Smooth muscle cell (in vitro differentiated cells): ENCODE results near the gene SKI. TPM values are rescaled to one million over a fixed set of nuclear protein-coding genes. Genes with fewer than 3 reads are reported as not detected.

Experiments used
- DNase-seq: peaks from one replicate; lab custom pipeline; 2025; ENCODE audit not compliant: unreplicated experiment; lab: John Stamatoyannopoulos, UW
- H2AFZ ChIP-seq: fragments of 200-600 bp; sonication (generic); 2 replicates; pipeline ENCODE4 v1.6.0; 2016; ENCODE audit warnings: antibody characterized with exemption, low read depth, mild to moderate bottlenecking
- H3F3A ChIP-seq: fragments of 200-600 bp; sonication (generic); 2 replicates; pipeline ENCODE4 v1.6.0; 2017; ENCODE audit warnings: antibody characterized with exemption, low read depth
- H3K27ac ChIP-seq: fragments of 200-600 bp; sonication (generic); 2 replicates; pipeline ENCODE4 v1.5.1; 2016; ENCODE audit warnings: low read depth, mild to moderate bottlenecking
- H3K27me3 ChIP-seq: fragments of 200-600 bp; sonication (generic); 2 replicates; pipeline ENCODE4 v1.6.1; 2016; ENCODE audit warnings: low read depth, mild to moderate bottlenecking
- H3K36me3 ChIP-seq: fragments of 200-600 bp; sonication (generic); 2 replicates; pipeline ENCODE4 v1.5.1; 2016; ENCODE audit warnings: low read depth
- H3K4me1 ChIP-seq: fragments of 200-600 bp; sonication (generic); 2 replicates; pipeline ENCODE4 v1.5.1; 2016; ENCODE audit warnings: low read depth
- H3K4me2 ChIP-seq: fragments of 200-600 bp; sonication (generic); 2 replicates; pipeline ENCODE4 v1.6.0; 2016; ENCODE audit warnings: mild to moderate bottlenecking
- H3K4me3 ChIP-seq: fragments of 200-600 bp; sonication (generic); 2 replicates; pipeline ENCODE4 v1.5.1; 2016; ENCODE audit warnings: mild to moderate bottlenecking
- H3K79me2 ChIP-seq: fragments of 200-600 bp; sonication (generic); 2 replicates; pipeline ENCODE4 v1.6.0; 2016; ENCODE audit warnings: low read depth, mild to moderate bottlenecking
- H3K9ac ChIP-seq: fragments of 200-600 bp; sonication (generic); 2 replicates; pipeline ENCODE4 v1.6.0; 2016; ENCODE audit warnings: low read depth
- H3K9me3 ChIP-seq: fragments of 200-600 bp; sonication (generic); replicated peaks from 2 replicates; pipeline ENCODE4 v1.5.1; 2016; ENCODE audit warnings: low read depth
- H4K20me1 ChIP-seq: fragments of 200-600 bp; sonication (generic); 2 replicates; pipeline ENCODE4 v1.6.0; 2016; ENCODE audit warnings: low read depth
- WGBS: methylation state at CpG from one replicate; pipeline ENCODE4 v1.1.7; 2016; ENCODE audit warnings: low lambda C conversion rate; 5-methylcytosine and 5-hydroxymethylcytosine counted together
- polyA plus RNA-seq: library from polyadenylated mRNA; unstranded; fragments of >200 nt; fragmentation: Nextera tagmentation; extraction: Ambion mirVana; gene quantifications from 2 replicates; pipeline ENCODE4 v1.2.1, GENCODE V29; 2016
- total RNA-seq: library from RNA; depleted of rRNA; stranded (reverse); fragments of >200 nt; gene quantifications from 2 replicates; pipeline ENCODE4 v1.2.3, GENCODE V29; 2014
- TF ChIP-seq, protein P1 (sequence below): fragments of 200-600 bp; sonication (generic); IDR thresholded peaks from 2 replicates; pipeline ENCODE4 v1.5.1; 2017; ENCODE audit warnings: borderline replicate concordance, mild to moderate bottlenecking, antibody characterized with exemption; ENCODE audit not compliant: insufficient read depth, poor library complexity, severe bottlenecking

SKI gene
- total and polyA plus RNA-seq, 2 experiments from 2014 or later: 4.2 to 19.6 TPM

DNA sequence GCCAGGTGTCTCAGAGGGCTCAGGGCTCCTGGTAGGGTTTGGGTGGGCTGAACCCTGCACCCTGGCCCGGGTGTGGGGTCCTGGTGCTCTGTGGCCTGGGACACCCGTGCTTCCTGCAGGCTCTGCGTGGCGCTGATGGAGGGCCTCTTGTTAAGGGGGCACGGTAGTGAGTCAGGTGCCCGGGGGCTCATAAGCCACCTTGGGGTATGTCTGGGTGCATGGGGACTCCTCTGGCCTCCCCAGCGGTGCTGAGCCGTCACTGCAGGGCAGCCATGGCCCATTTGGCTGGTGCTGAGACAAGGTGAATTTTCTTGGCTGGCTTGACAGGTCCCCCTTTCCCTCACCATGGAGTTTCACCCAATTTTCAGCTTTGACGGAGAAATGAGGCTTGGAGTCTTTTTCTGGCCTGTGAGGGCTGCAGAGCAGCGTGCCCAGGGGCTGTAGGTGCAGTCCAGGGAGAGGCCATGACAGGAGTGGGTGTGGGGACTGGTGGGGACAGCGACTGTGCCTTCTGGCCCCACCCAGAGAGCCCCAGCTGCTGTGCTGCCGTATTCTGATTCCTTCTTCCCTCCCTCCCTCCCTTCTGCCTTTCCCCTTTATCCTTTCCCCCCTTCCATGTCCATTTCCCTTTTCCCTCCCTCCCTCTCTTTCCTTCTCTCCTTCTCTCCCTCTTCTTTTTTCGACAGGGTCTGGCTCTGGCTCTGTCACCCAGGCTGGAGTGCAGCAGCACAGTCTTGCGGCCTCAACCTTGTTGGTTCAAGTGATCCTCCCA is 40.4 kb downstream of the SKI start:
- Histone ChIP-seq H3F3A (no peaks in the 10 kb centered on the region), H3K36me3 (no peaks in the 10 kb centered on the region), H3K9me3 (no peaks in the 10 kb centered on the region), H3K27me3 (no peaks in the 10 kb centered on the region), H3K27ac (no peak overlapping the region), H4K20me1 (peaks cover 100% of the 10 kb centered on the region), H3K4me2 (no peak overlapping the region), H3K79me2 (peaks cover 99% of the 10 kb centered on the region), H3K4me1 (peaks cover 32% of the 10 kb centered on the region), H3K9ac (no peak overlapping the region), H3K4me3 (no peak overlapping the region), H2AFZ (no peak overlapping the region)
- 96% methylated on average over 13 of the region's 14 CpGs for WGBS
- DNase-seq: no peak
- TF ChIP-seq, protein P1, sequence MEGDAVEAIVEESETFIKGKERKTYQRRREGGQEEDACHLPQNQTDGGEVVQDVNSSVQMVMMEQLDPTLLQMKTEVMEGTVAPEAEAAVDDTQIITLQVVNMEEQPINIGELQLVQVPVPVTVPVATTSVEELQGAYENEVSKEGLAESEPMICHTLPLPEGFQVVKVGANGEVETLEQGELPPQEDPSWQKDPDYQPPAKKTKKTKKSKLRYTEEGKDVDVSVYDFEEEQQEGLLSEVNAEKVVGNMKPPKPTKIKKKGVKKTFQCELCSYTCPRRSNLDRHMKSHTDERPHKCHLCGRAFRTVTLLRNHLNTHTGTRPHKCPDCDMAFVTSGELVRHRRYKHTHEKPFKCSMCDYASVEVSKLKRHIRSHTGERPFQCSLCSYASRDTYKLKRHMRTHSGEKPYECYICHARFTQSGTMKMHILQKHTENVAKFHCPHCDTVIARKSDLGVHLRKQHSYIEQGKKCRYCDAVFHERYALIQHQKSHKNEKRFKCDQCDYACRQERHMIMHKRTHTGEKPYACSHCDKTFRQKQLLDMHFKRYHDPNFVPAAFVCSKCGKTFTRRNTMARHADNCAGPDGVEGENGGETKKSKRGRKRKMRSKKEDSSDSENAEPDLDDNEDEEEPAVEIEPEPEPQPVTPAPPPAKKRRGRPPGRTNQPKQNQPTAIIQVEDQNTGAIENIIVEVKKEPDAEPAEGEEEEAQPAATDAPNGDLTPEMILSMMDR: no peak

DNA sequence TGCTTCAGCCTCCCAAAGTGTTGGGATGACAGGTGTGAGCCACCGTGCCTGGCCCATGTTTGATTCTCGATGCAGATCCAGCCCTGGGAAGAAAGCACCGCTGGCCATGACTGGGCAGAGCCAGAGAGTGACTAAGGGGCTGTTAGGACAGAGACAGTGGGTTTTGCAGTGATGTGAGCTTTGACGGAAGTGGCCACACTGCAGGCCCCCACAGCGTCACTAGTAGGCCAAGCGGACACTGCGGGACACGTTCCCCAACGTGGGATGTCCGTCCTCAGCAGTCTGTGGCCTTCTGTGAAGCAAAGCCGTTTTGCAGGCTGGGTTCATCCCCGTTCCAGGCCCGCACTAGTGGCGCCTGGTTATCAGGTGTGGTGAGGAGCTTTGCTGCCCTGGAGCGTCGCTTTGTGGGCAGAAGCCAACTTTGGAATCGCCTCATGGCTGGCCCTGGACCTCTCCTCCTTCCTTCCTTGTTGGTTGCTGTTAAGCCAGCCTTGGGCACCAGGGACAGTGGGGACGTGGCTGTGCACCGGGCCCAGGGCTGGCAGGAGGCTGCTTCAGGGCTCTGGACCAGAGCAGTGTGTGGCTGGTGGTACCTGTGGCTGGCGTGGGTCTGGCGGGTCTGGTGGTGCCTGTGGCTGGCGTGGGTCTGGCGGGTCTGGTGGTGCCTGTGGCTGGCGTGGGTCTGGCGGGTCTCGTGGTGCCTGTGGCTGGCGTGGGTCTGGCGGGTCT is 41.2 kb downstream of the SKI start:
- Histone ChIP-seq H2AFZ (no peak overlapping the region), H3K4me3 (no peak overlapping the region), H3K4me2 (no peak overlapping the region), H3F3A (no peaks in the 10 kb centered on the region), H4K20me1 (peaks cover 100% of the 10 kb centered on the region), H3K4me1 (peaks cover 34% of the 10 kb centered on the region), H3K79me2 (peaks cover 99% of the 10 kb centered on the region), H3K27ac (no peak overlapping the region), H3K36me3 (no peaks in the 10 kb centered on the region), H3K9me3 (no peaks in the 10 kb centered on the region), H3K27me3 (no peaks in the 10 kb centered on the region), H3K9ac (no peak overlapping the region)
- WGBS: 96% methylated on average over 24 of the region's 28 CpGs
- TF ChIP-seq, protein P1: no peak
- no peak for DNase-seq

DNA sequence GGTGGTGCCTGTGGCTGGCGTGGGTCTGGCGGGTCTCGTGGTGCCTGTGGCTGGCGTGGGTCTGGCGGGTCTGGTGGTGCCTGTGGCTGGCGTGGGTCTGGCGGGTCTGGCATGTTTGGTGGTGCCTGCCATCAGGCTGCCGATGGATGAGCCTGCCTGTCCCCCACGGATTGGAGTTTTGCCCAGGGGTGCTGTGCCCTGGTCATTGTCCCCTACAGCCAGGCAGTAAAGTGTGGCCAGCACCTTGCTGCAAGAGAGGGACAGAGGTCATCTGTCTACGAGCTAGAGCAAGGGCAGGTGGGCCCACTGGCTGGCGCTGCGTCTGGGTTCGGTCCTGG is 41.8 kb downstream of the SKI start:
- no peak overlapping the region for H3K27ac ChIP-seq
- H4K20me1 ChIP-seq: peaks cover 100% of the 10 kb centered on the region
- 95% methylated on average over 6 of the region's 13 CpGs for WGBS

More for the DNA sequence above, 41.8 kb downstream of the SKI start:
- Histone ChIP-seq H3K4me2 (no peak overlapping the region), H3K4me3 (no peak overlapping the region), H3F3A (no peaks in the 10 kb centered on the region), H3K27me3 (no peaks in the 10 kb centered on the region), H3K9me3 (no peaks in the 10 kb centered on the region), H2AFZ (no peak overlapping the region), H3K4me1 (peaks cover 37% of the 10 kb centered on the region), H3K36me3 (no peaks in the 10 kb centered on the region), H3K79me2 (peaks cover 99% of the 10 kb centered on the region), H3K9ac (no peak overlapping the region)
- no peak for DNase-seq
- TF ChIP-seq, protein P1: no peak
